Keratinocyte (primary cell): ENCODE results near the gene URM1. TPM values are rescaled to one million over a fixed set of nuclear protein-coding genes. Genes with fewer than 3 reads are reported as not detected.
"Not testable (repeated sequence)": the region's sequence is repeated elsewhere in the genome, so short reads cannot be mapped to it uniquely, and the experiment has no call there.

Experiments
- DNase-seq: peaks from one replicate; pipeline ENCODE4 v3.0.0-alpha.2; 2011; ENCODE audit warnings: low read depth, missing footprints, low spot score
- FAIRE-seq: peaks from 2 replicates; lab custom pipeline; 2011; peaks lifted over from hg19 to GRCh38; lab: Jason Lieb, UNC
- H2AFZ ChIP-seq: 2 replicates; pipeline ENCODE4 v1.6.0; 2012; ENCODE audit warnings: low read length, control low read depth, inconsistent platforms; ENCODE audit not compliant: control insufficient read depth
- H3K27ac ChIP-seq: 2 replicates; pipeline ENCODE4 v1.5.1; 2011; ENCODE audit warnings: low read length; ENCODE audit not compliant: control insufficient read depth, insufficient read depth
- H3K27me3 ChIP-seq: 3 replicates; pipeline ENCODE4 v1.6.0; 2011; ENCODE audit warnings: low read length; ENCODE audit not compliant: control insufficient read depth, insufficient read depth; ENCODE audit errors: extremely low read depth
- H3K36me3 ChIP-seq, 2 experiments: 2 replicates in 1 of 2; 3 replicates in 1 of 2; pipeline ENCODE4 v1.5.1; 2011; ENCODE audit warnings: low read length in 2 of 2, mild to moderate bottlenecking in 1 of 2; ENCODE audit not compliant: control insufficient read depth in 2 of 2, insufficient read depth in 2 of 2; ENCODE audit errors: extremely low read depth in 1 of 2
- H3K4me1 ChIP-seq: 3 replicates; pipeline ENCODE4 v1.5.1; 2011; ENCODE audit warnings: low read length; ENCODE audit not compliant: control insufficient read depth, insufficient read depth; ENCODE audit errors: extremely low read depth
- H3K4me2 ChIP-seq: 3 replicates; pipeline ENCODE4 v1.6.0; 2011; ENCODE audit warnings: low read depth, low read length; ENCODE audit not compliant: control insufficient read depth, insufficient read depth; ENCODE audit errors: extremely low read depth
- H3K4me3 ChIP-seq, 3 experiments: fragments of 200-600 bp in 1 of 3; sonication (generic) in 1 of 3; 2 replicates in 2 of 3; 3 replicates in 1 of 3; pipeline ENCODE4 v1.5.1; 2011 to 2016; ENCODE audit warnings: low read length in 3 of 3, mild to moderate bottlenecking in 3 of 3, control low read depth in 2 of 3, inconsistent platforms in 1 of 3, low read depth in 1 of 3, mixed read lengths in 1 of 3, mixed run types in 1 of 3, moderate library complexity in 1 of 3; ENCODE audit not compliant: control insufficient read depth in 2 of 3, insufficient read depth in 2 of 3; ENCODE audit errors: extremely low read depth in 1 of 3
- H3K79me2 ChIP-seq: 2 replicates; pipeline ENCODE4 v1.6.0; 2012; ENCODE audit warnings: low read length; ENCODE audit not compliant: control insufficient read depth, insufficient read depth
- H3K9ac ChIP-seq: 3 replicates; pipeline ENCODE4 v1.6.0; 2011; ENCODE audit warnings: low read length; ENCODE audit not compliant: control insufficient read depth, insufficient read depth; ENCODE audit errors: extremely low read depth
- H3K9me1 ChIP-seq: 3 replicates; pipeline ENCODE4 v1.6.0; 2011; ENCODE audit warnings: low read length; ENCODE audit not compliant: control insufficient read depth, insufficient read depth; ENCODE audit errors: extremely low read depth
- H3K9me3 ChIP-seq: 2 replicates; pipeline ENCODE4 v1.5.1; 2012; ENCODE audit warnings: low read depth, low read length; ENCODE audit not compliant: control insufficient read depth
- H4K20me1 ChIP-seq: 3 replicates; pipeline ENCODE4 v1.6.0; 2011; ENCODE audit warnings: low read length; ENCODE audit not compliant: control insufficient read depth, insufficient read depth; ENCODE audit errors: extremely low read depth
- EZH2 ChIP-seq: IDR thresholded peaks from one replicate; pipeline ENCODE4 v1.6.1; 2012; ENCODE audit warnings: inconsistent platforms, mild to moderate bottlenecking, low read length, moderate library complexity
- dilution Hi-C: fragments of 300-500 bp; cut with MboI; formaldehyde crosslinking; loops from one replicate; pipeline ENCODE4 v1.7.0; 2020; ENCODE audit warnings: low sequenced_read_pairs; ENCODE audit not compliant: extremely low pct_ligation_motif_present
- polyA plus RNA-seq, 5 experiments: library from polyadenylated mRNA; depleted of rRNA in 3 of 5; stranded (reverse) in 3 of 5; stranded (forward) in 1 of 5; unstranded in 1 of 5; fragments of >200 nt; gene quantifications; 1 replicate in 1 of 5; 2 replicates in 3 of 5; 3 replicates in 1 of 5; pipeline versions ENCODE4 v1.2.1 to v1.2.3, GENCODE V29; 2011 to 2012; ENCODE audit warnings: missing spikeins in 2 of 5, low read depth in 1 of 5, low replicate concordance in 1 of 5
- TF ChIP-seq, protein P1 (sequence below), 3 experiments: IDR thresholded peaks in 1 of 3; conservative IDR thresholded peaks in 1 of 3; optimal IDR thresholded peaks in 1 of 3; 2 replicates in 2 of 3; 3 replicates in 1 of 3; pipeline versions ENCODE3 to v1.5.1; 2011; ENCODE audit warnings: low read length in 3 of 3, mild to moderate bottlenecking in 3 of 3, moderate library complexity in 2 of 3, control low read depth in 1 of 3, inconsistent platforms in 1 of 3; ENCODE audit not compliant: insufficient read depth in 2 of 3; ENCODE audit errors: extremely low read depth in 1 of 3

The URM1 gene
- polyA plus RNA-seq, 1 donor (not counting 4 experiments of a cell fraction or from before 2014, with no cell fraction given), result 29.1 TPM

- no peak overlapping the region for H3K9ac ChIP-seq
- peaks cover 3 to 13% of the 10 kb centered on the region in 2 experiments for H3K36me3 ChIP-seq
- H3K79me2 ChIP-seq, result peaks cover 6% of the 10 kb centered on the region
- dilution Hi-C loops, result no loop called here
- peaks cover 2% of the 10 kb centered on the region for H4K20me1 ChIP-seq
- no peaks in the 10 kb centered on the region for H3K27me3 ChIP-seq
- DNase-seq (no peak), FAIRE-seq (no peak)
- H3K27ac ChIP-seq, result no peak overlapping the region
- H3K4me2 ChIP-seq, result no peak overlapping the region
- no peaks in the 10 kb centered on the region for H3K9me3 ChIP-seq
- no peaks in the 10 kb centered on the region for H3K4me1 ChIP-seq
- H3K9me1 ChIP-seq, result no peaks in the 10 kb centered on the region
- TF ChIP-seq, protein P1, sequence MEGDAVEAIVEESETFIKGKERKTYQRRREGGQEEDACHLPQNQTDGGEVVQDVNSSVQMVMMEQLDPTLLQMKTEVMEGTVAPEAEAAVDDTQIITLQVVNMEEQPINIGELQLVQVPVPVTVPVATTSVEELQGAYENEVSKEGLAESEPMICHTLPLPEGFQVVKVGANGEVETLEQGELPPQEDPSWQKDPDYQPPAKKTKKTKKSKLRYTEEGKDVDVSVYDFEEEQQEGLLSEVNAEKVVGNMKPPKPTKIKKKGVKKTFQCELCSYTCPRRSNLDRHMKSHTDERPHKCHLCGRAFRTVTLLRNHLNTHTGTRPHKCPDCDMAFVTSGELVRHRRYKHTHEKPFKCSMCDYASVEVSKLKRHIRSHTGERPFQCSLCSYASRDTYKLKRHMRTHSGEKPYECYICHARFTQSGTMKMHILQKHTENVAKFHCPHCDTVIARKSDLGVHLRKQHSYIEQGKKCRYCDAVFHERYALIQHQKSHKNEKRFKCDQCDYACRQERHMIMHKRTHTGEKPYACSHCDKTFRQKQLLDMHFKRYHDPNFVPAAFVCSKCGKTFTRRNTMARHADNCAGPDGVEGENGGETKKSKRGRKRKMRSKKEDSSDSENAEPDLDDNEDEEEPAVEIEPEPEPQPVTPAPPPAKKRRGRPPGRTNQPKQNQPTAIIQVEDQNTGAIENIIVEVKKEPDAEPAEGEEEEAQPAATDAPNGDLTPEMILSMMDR (optimal IDR thresholded peaks at IDR 0.05 in 1 of 3, IDR thresholded peaks at IDR 0.05 in 1 of 3, conservative IDR thresholded peaks at IDR 0.05 in 1 of 3; ENCODE audit: extremely low read depth in 1 of 3, insufficient read depth in 2 of 3, low read length in 3 of 3), result no peak
- TF ChIP-seq EZH2, result no peak
- no peak overlapping the region for H2AFZ ChIP-seq
- no peak overlapping the region for H3K4me3 ChIP-seq
These were observed 33.2 kb upstream of the URM1 start for GRCh38 chr9:128337936-128338335.

- H3K27me3 ChIP-seq, H3K79me2 ChIP-seq, H3K27ac ChIP-seq, H3K9me1 ChIP-seq, H3K4me1 ChIP-seq, H3K9ac ChIP-seq, FAIRE-seq, H2AFZ ChIP-seq, dilution Hi-C loops, H3K9me3 ChIP-seq, H4K20me1 ChIP-seq, H3K4me2 ChIP-seq, H3K4me3 ChIP-seq: not testable (repeated sequence)
- DNase-seq, result peak; percentile 25
- H3K36me3 ChIP-seq, result peaks cover 14% of the 10 kb centered on the region in 2 experiments
These were observed 32.1 kb upstream of the URM1 start for GRCh38 chr9:128338852-128339614.
